ENCODE results near the gene CD69.

- TF ChIP-seq CTCF (IDR thresholded peaks at IDR 0.05) = no peak
- TF ChIP-seq POLR2AphosphoS5 (IDR thresholded peaks at IDR 0.05; ENCODE audit: low read depth, low read length) = no peak
- no peak for TF ChIP-seq REST (IDR thresholded peaks at IDR 0.05; ENCODE audit: insufficient read depth in 1 of 2, low read depth in 2 of 2, low read length in 1 of 2)
- no peak for TF ChIP-seq SIN3A (IDR thresholded peaks at IDR 0.05; ENCODE audit: borderline replicate concordance, insufficient read depth, low read depth, low read length)
- TF ChIP-seq TCF7L2 (IDR thresholded peaks at IDR 0.05; ENCODE audit: low read depth, low read length) = no peak
These were observed 43.4 kb downstream of the CD69 start for GRCh38 chr12:9717070-9717925.
